NCI-H1048 (cell line): ENCODE data around the gene CDKAL1.
"Not testable (repeated sequence)": the region's sequence is repeated elsewhere in the genome, so short reads cannot be mapped to it uniquely, and the experiment has no call there.

Source experiments
- DNase-seq: peaks from one replicate; lab custom pipeline; 2025; lab: John Stamatoyannopoulos, UW

Gene CDKAL1

DNA sequence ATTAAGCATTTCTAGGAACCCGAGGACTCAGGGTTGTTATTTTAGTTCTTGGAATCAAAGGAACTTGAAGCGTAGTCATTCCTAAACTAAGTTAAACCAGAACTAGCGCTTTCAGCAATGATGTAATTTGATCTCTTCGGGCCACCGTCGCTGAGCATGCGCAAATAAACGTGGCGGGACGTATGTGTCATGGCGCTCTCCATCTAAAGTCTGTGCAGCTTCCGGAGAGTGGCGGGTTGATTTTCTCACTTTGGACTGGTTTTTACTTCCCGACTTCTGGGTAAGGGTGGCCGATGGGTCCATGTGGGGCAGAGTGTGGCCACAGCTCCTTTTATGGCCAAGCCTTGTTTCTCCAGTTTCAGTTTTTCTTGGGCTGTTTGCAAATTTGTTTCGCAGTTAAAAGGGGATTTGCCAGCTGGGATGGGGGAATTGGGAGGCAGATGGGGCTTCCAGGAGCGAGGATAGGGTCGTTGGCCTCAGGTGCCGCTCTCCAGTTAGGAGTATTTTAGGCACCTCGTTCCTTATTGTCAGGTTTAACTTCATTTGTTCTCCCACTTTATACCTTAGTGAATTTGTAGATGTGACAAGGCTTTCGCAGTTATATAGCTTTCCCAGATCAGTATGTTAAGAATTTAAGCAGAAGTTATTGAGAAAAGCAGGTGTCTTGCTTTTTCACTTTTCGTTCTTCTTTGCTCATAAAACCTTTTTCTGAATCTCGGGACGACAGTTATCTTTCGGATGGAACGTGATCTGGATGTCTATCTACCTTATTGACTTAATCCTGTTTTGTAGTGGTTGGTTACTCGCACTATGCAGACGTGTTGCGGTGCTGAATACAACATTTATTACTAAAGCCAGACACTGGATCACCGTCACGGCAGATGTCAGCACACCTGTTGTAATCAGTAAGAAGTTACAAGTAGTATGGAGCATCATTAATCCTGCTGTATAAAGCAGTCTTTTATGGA is at the start of gene CDKAL1:
TSS of gene CDKAL1 (plus strand) at position 163 of the 968 bp plus-strand sequence. CDS start 11,894 bp downstream, outside the sequence.
- DNase-seq: peak; percentile 86

DNA sequence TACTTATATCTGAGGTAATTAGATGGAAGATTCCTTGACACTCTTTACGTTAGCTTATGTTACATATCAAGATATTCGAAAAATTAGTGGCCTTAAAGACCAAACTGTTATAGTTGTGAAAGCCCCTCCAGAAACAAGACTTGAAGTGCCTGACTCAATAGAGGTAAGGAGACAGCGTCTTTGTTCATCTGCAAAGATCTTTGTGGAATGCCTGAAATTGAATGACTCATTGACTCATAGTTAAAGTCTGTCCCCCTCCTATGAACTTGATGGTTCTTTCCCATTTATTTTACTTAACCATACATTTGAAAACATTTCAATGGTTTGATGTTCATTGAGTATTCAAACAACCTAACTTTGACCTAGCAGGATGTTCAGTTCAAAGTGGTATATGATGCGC is 47.6 kb upstream of the CDKAL1 start:
- DNase-seq: no peak

DNA sequence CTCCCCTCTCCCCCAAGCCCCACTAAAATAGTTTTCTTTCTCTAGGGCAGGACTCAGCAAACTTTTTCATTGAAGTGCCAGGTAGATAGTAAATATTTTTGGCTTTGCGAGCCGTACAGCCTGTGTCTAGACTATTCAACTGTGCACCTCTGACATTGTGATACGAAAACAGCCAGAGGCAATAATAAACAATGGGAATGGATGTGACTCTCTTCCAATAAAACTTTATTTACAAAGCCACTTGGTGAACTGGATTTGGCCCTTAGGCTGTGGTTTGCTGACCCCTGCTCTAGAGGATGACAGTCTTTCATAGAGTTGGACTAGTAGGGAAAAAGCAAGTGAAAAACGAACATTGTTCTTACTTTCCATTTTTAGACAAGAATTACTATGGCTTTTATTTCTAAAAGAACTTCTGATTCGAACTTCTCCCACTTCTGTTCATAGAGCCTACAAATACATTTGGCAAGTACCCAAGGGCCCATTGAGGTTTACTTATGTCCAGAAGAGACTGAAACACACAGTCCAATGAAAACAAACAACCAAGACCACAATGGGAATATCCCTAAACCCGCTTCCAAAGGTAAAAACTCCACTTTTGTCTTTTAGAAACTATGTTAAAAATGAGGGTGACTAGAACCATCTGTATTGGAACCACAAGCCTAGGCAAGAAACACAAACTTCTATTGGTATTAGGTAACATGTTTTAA is 46.4 kb upstream of the CDKAL1 start:
- DNase-seq: no peak

DNA sequence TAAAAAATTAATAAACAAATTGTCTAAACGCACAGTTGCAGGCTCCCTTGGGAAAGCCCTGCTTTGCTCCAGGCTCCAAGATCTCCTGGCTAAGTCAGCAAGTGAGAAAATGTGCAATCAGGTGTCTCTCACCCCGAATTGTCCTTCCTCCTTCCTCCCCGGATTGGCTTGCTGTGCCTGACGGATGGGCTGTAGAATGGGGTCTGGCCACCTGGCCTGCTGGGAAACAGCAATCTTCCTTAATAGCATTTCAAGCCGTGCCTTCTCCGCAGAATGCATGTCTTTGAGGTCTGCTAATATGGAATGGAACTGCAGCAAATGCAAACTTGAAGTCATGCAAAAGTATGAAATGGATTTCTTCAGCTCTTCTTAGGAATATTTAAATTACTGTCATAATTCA is 43.7 kb upstream of the CDKAL1 start:
- DNase-seq: no peak

DNA sequence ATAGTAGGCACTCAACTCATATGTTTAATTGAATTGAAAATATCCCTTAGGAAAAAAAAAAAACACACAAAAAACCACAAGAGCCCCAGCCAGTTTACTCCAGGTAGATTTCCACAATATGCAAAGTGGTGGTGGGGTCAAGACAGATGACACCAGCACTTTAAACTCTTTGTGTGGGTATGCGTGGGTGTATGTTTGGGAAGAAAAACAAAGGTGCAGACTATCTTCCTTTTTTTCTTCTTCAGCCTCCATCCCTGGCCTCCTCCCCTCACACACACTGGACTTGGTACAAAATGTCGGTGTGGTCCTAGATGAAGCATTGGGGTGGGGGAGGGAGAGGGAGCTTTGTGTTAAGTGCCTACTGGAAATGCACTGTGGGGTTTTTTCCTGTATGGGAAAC is 42.2 kb upstream of the CDKAL1 start:
- DNase-seq: no peak

DNA sequence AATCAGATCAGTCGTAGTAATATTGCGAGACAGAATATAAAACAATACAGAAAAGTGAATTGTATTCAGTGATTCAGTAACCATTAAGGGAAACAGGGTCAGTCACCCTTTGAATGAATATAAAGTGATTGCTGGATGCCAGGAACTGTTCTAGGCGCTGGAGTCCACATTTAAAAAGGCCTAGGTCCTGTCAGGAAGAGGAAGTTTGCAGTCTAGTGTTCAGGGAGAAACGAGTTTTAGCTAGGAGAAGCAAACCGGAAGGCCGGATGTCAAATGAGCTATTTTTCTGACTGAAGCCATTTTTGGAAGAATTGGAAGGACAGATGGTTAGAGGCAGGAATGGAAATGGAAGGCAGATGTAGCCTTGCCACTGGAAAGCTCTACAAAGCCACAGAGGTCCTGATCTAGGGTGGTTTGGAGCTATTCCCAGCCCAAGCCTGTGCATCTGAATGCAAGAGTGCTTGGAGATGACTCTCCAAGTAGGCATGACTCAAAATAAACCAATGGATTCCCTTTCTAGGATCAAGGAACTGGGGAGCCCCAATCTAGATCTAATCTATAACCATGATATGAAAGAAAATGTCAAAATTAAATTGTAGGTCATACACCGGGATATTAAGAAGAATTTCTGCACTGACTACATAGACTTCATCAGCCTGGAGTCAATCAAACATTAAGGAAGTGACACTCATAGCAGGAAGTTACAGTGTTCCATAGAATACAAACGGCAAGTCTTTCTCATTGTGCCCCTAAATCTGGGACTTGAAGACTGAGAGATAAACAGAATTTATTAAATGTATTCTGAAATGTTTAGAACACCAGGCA is 36.8 kb upstream of the CDKAL1 start:
- DNase-seq: no peak

DNA sequence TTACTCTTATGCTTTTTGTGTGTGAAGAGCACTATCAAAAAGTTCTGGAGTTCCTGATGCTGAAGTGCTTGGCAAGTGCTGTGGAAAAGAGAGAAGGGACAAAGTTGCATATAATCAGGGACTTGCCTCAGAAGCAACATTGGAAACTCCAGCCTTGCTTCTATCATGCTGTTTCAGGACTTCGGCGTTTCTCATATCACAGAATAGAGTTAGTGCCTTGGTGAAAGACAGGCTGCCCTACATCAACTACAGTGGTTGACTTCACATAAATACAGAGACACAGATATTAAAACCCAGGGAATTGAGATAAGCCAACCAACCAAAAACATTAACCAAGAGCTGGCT is 36.2 kb upstream of the CDKAL1 start:
- no peak for DNase-seq

DNA sequence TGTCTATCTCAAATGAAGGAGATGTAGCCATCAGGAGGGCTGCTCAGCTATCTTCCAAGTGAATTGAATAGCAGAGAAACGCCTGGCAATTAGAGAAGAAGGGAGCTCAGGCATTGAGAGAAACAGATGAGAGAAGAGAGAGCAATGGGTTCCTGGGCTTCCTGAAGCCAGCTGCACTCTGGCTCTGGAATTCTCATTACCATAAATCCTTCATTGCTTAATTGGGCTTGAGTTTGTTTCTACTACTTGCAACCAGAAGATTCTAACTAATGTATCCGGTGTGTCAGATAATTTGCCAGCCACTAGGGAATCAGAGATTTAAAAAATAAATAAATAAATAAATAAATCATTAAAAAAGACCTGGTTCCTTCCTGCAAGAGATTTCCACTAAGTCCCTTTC is 25.0 kb upstream of the CDKAL1 start:
- no peak for DNase-seq

DNA sequence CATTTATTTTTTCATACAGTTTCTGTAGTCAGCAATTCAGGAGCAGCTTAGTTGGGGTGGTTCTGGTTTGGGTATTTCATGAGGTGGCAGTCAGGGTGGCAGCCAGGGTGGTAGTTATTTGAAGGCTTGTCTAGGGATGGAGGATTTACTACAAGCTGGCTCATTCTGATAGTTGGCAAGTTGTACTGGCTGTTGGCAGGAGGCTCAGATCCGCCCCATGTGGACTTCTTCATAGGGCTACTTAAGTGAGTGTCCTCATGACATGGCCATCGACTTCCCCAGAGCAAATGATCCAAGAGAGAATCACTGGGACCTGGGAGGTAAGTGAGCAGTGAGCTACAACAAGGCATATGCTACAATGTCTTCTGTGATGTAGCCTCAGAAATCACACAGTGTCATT is 22.4 kb upstream of the CDKAL1 start:
- DNase-seq: no peak

DNA sequence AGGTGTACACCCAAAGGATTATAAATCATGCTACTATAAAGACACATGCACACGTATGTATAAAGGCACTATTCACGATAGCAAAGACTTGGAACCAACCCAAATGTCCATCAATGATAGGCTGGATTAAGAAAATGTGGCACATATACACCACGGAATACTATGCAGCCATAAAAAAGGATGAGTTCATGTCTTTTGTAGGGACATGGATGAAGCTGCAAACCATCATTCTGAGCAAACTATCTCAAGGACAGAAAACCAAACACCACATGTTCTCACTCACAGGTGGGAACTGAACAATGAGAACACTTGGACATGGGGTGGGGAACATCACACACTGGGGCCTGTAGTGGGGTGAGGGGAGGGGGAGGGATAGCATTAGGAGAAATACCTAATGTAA is 9.0 kb upstream of the CDKAL1 start:
- DNase-seq: not testable (repeated sequence)

DNA sequence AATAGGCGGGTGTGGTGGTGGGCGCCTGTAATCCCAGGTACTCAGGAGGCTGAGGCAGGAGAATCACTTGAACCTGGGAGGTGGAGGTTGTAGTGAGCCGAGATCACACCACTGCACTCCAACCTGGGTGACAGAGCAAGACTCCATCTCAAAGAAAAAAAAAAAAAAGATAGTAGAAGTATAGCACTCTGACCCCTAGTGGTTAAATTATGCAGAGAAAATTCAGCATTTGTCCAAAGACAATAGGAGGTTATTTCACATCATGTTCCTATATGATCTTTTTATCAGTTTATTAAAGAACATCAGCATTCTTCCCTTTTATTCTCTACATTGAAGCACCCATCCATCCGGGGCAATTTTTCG is 5.2 kb upstream of the CDKAL1 start:
- DNase-seq: not testable (repeated sequence)

DNA sequence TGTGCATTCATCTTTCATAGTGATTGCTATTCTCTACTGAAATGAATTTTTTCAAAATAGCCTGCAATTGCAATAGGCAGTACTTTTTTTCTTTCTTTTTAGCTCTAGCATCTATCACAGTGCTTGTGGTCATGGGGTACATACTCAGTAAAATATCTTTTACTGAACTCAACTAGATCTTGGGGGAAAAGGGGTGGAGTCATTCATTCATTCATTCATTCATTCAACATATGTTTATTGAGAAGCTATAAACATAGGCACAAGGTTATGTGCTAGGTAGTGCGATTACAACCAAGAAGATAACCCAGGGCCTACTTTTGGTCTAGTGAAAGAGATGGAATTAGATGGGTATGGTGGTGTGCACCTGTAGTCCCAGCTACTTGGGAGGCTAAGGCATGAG is 1.4 kb upstream of the CDKAL1 start:
- no peak for DNase-seq

DNA sequence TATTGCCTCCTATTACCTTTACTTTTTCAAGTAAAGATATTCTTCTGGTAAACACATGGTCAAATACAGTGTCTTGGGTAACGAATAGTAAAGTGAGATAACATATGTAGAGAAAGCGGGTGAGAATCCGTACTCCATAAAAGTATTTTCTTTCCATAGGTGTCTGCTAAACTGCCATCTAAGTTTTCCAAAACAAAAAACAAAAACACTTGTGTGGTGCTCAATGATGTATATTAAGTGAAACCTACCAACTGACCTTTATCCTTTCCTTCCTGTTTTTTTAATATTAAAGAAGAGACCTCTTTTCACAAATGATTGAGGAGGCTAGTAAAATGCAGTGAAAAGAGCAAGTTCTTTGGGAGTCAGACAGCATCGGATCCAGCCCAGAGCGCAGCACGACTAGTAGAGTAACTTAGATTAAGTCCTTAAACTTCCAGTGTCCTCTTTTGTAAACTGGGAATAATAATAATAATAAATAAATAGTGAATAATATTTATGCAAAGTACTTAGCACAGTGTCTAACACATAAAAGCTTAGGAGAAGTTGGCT is 437 bp upstream of the CDKAL1 start:
- DNase-seq: no peak

DNA sequence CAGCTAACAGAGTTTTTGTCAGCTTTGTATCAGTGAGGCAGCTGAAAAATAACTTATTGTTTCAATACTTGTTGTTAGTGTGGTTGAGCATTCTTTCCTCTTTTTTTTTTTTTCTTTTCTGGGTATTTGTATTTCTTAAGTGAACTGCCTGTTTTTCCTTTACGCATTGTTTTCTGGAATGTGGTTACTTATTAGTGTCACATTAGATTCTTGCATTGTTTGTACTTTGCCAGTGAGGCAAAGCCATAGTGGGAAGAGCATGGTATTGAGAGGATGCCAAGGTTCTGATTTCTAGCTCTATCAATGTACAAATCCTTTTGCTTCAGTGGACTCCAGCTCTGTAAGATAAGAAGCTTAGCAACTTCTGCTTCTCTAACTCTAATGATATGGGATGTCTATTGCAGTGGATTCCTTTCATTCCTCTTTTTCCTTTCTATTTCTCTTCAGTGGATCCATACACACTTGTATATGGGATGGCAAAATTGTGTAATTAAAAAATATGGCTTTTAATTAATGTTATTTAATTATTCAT is 3.9 kb downstream of the CDKAL1 start:
- DNase-seq: no peak

DNA sequence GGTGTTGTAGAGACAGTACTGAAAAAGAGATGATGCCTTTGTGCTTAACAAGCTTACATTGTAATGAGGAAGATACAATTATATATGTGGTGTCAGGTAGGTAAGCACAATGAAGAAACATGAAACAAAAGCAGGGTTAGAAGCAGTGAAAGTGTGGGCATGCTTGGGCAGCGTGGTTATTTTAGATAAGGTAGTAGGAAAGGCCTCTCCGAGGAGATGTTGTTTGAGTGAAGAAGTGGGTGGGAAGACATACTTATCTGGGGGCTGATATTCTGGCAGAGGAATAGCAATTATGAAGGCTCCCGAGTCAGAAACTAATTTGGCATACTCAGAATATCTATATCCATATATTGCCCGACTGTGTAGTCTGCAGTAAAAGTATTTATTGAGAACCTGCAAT is 4.7 kb downstream of the CDKAL1 start:
- DNase-seq: no peak

DNA sequence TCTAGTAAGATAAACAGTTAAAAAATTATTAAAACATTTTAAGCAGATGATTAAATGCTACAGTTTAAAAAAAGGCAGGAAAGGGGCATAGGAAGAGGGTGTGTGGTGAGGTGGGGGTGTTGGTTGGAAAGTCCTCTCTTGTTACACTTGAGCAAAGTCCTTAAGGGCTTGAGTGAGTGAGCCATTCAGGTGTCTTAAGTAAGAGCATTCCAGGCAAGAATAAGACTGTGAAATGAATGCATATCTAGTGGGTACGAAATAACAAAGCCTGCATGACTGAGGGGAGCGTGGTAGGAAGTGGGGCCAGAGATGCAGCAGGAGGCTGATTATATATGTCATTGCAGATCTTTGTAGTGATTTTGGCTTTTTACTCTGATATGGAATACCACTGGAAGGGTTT is 5.1 kb downstream of the CDKAL1 start:
- no peak for DNase-seq

DNA sequence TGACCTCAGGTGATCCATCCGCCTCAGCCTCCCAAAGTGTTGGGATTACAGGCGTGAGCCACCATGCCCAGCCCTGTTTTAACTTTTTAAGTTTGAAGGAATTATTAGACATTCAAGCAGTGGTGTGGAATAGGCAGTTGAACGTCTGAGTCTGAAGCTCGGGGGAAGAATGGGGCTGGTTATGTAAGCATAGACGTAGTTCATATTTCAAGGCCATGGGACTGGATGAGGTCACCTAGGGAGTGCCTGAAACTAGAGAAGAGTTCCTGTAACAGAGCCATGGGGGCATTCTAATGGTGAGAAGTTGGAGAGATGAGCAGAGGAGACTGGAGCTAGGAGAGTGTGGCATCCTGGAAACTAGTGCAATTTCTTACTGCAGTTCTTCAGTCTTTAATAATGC is 6.4 kb downstream of the CDKAL1 start:
- DNase-seq: no peak

DNA sequence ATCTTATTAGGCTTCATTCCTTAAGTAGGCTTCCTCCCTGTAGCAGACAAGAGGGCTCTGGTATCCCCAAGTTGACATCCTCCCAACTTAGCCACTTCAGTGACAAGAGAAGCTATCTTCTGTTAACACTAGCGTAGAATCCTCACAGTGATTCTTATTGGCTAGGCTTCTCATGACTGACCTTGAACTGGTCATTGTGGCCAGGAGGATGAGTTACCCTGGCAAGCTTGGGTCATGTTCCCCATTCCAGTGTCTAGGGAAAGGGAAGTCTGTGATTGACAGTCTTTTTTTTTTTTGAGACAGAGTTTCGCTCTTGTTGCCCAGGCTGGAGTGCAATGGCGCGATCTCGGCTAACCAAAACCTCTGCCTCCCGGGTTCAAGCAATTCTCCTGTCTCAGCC is 7.1 kb downstream of the CDKAL1 start:
- no peak for DNase-seq

DNA sequence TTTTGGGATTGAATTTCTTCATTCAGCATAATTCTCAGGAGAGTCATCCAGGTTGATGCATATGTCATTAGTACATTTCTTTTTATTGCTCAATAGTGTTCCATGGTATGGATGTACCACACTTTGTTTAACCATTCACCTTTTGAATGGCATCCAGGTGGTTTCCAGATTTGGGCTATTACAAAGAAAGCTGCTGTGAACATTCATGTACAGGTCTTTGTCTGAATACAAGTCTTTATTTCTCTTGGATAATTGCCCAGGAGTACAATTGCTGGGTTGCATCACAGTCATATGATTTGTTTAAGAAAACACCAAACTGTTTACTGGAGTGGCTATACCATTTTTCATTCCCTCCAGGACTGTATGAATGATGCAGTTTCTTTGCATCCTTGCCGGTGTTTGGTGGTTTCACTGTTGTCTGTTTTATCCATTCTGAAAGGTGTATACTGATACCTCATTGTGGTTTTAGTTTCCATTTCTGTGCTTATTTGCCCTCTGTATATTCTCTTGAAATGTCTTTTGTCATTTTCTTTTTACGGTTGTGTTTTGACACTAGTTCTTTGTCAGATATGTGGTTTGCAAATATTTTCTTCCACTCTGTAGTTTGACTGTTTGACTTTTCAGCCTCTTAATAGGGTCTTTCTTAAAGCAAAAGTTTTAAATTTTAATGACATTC is 8.8 kb downstream of the CDKAL1 start:
- peak; percentile 80 for DNase-seq

DNA sequence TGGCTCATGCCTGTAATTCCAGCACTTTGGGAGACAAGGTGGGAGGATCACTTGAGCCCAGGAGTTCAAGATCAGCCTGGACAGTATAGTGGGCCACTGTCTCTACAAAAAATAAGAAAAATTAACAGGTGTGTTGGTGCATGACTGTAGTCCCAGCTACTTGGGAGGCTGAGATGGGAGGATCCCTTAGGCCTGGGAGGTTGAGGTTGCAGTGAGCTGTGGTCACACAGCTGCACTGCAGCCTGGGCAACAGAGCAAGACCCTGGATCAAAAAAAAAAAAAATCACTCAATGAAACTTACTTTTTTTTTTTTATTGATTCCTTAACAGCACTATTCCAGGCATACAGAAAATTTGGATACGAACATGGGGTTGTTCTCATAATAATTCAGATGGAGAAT is 14.0 kb downstream of the CDKAL1 start:
- no peak for DNase-seq

DNA sequence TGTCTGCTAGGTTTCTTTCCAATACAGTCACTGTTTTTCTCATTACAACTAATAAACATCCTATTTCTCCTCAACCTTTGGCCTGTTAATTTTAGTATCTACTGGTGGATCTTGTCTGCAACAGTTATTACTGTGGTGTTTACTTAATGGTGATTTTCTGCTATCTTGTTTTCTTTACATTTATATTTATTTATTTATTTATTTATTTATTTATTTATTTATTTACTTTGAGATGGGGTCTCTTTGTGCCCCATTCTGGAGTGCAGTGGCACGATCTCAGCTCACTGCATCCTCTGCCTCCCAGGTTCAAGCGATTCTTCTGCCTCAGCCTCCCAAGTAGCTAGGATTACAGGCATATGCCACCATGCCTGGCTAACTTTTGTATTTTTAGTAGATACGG is 15.1 kb downstream of the CDKAL1 start:
- DNase-seq: not testable (repeated sequence)
